Sigmoid colon (tissue), 4 donors: ENCODE results near the gene HERC3.

ENCODE experiments used
- CTCF ChIP-seq, 4 experiments: fragments of 450-650 bp in 3 of 4; fragments of 200-600 bp in 1 of 4; IDR thresholded peaks; one replicate each; pipeline ENCODE4 v1.5.1; 2016 to 2019; ENCODE audit warnings: antibody characterized with exemption in 4 of 4, mild to moderate bottlenecking in 3 of 4, moderate library complexity in 2 of 4
- POLR2A ChIP-seq, 2 donors: fragments of 450-650 bp; IDR thresholded peaks; one replicate each; pipeline ENCODE4 v1.6.1; 2016; ENCODE audit warnings: antibody characterized with exemption in 2 of 2, mild to moderate bottlenecking in 2 of 2, moderate library complexity in 2 of 2
- POLR2AphosphoS5 ChIP-seq, 4 donors: sonication (generic); formaldehyde crosslinking; IDR thresholded peaks; one replicate each; pipeline ENCODE4 v1.6.1; 2017; ENCODE audit warnings: antibody characterized with exemption in 4 of 4

DNA sequence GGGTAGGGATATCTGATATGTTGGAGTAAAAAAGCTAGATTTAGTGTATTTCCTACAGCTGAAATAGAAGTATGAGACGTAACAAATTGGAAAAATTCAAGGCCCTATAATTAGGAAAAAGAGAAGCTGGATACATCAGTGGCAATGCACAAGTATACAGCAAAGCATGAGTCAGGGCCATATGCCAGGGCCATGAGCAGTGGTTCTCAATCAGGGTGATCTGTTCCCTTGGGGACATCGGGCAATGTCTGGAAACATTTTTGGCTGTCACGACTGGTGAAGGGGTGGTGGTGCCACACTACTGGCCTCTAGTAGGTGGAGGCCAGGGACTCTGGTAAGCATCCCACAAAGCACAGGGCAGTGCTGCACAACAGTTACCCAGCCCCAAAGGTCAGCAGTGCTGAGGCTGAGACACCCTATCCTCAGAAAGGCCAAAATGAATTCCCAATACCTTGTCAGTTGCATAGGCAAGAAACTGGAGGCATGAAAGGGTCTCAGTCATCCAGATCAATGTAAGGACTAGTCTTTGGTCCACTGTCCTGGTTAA lies 142.2 kb downstream of the HERC3 start:
- no peak for TF ChIP-seq CTCF (IDR thresholded peaks at IDR 0.05)
- TF ChIP-seq POLR2A (IDR thresholded peaks at IDR 0.05): no peak
- no peak for TF ChIP-seq POLR2AphosphoS5 (IDR thresholded peaks at IDR 0.05)
